Activated CD4-positive, alpha-beta T cell treated with anti-CD3 and anti-CD28 coated beads for 1 hour (primary cell): Measurements from ENCODE around the gene RAB21.

Experiments used
- DNase-seq: peaks from one replicate; pipeline ENCODE4 v3.0.0-alpha.2; 2020

Gene RAB21

DNA sequence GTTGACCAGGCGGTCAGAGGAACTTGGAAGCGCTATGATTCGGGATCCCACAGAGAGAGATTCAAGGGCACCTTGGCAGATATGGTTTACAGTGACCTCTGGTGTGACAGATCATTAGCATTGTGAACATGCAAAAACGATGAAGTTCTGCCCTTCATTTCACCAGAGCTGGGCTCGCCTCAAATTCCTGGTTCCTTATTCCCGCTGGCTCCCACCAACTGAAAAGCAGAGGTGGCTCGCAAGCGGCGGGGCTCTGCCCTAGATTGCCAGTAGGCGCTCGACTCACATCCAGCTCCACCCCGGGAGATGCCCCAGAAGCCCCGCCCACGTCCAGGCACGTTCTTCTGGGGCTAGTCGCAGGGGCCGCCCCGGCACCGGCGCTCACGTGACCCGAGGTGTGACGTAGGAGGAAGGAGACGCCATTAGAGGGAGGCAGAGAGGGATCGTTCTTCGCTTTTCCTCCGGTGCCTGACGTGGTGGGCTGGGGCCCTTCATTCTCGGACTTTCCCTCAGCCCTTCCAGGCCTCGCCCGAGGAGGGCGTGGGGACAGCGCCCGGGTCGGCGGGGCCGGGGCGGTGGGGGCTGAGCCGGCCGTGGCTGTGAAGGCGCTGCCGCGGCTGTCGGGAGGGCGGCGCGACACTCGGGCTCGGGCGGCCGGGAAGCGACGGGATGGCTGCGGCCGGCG is at the start of gene RAB21:
Gene RAB21 (plus strand): TSS at position 403 of the 685 bp plus-strand sequence. CDS start 267 bp downstream, at position 670.
- peak; percentile 97 for DNase-seq

- DNase-seq, result no peak
Measured at GRCh38 chr12:71704920-71705319, 49.7 kb upstream of the RAB21 start.

- no peak for DNase-seq
Measured at GRCh38 chr12:71708658-71709057, 46.0 kb upstream of the RAB21 start.

DNA sequence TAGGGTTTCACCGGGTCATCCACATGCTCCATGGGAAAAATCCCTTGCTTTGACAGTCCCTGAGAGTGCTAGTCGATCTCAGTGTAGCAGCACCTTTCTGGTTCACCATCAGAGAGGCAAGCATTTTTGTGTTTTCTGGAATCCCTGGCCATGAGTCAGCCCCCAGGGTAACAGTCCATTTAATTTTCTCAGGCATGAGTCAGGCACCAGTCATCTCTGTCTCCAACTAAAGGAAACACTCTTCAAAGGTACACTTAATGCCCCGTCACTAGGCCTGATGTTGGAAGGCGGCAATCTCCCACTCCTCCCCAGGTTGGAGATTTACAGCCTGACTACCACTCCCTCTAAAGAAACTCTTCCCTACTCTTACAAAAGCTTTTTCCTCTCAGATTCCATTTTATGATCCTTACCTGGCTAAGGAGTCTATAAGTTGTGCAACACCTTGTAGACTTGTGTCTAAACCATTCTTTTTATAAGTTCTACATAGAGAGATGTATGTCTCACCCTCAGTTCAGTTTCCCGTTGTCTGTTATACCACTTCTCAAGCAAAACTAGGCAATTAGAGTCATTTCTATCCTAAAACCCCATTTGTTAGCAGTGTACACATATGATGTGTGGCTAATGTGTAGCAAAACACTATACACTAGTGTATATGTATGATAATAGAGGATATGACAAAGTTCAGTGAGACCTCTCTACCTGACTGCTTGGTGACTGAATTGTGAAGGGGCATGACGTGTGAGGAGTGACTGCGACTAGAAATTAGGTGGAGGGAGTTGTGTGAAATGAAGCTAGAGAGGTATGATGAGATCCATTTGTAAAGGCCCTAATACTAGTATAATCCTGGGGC is 44.2 kb upstream of the RAB21 start:
- no peak for DNase-seq

DNA sequence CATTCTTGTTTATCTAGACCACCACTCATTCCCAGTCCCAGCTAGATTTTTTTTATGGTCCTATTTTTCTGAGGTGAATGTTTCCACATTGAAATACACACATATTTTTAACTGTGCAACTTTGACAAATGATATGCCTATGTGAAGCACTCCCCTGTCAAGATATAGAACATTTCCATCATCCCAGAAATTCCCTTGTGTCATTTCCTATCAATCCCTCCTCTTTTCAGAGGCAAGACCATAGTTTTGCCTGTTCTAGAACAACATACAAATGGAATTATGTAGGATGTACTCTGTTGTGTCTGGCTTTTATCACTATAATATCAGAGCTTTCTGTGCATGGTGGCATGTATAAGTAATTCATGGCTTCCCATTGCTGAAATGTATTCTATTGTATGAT is 36.1 kb upstream of the RAB21 start:
- DNase-seq, result no peak

- no peak for DNase-seq
Measured at GRCh38 chr12:71719647-71720370, 34.9 kb upstream of the RAB21 start.

GRCh38 chr12:71721783-71722505 is 32.7 kb upstream of the RAB21 start:
- no peak for DNase-seq

GRCh38 chr12:71725011-71725410 is 29.7 kb upstream of the RAB21 start:
- DNase-seq, result no peak

DNA sequence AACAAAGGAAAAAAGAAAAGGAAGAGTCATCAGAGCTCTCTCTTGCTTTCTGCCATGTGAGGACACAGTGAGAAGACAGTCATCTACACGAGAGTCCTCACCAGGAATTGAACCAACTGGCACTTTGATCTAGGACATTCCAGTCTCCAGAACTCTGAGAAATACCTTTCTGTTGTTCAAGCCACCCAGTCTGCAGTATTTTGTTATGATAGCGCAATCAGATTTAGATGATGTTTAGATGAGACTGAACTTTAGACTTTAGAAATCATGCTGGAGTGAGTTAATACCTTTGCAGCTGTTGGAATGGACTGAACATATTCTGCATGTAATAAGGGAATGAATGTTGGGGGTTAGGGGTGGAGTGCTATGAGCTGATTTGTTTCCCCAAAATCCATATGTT is 28.1 kb upstream of the RAB21 start:
- no peak for DNase-seq

DNA sequence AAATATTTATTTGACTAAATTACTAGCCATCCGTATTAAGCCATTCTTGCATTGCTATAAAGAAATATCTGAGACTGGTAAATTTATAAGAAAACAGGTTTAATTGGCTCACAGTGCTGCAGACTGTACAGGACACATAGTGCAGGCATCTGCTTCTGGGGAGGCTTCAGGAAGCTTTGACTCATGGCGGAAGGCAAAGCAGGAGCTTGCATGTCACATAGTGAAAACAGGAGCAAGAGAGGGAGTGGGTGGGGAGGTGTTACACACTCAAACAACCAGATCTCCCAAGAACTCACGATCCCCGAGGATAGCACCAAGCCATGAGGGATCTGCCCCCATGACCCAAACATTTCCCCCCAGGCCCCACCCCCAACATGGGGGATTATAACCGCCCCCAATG is 26.7 kb upstream of the RAB21 start:
- no peak for DNase-seq

- no peak for DNase-seq
Measured at GRCh38 chr12:71730936-71731335, 23.7 kb upstream of the RAB21 start.

DNA sequence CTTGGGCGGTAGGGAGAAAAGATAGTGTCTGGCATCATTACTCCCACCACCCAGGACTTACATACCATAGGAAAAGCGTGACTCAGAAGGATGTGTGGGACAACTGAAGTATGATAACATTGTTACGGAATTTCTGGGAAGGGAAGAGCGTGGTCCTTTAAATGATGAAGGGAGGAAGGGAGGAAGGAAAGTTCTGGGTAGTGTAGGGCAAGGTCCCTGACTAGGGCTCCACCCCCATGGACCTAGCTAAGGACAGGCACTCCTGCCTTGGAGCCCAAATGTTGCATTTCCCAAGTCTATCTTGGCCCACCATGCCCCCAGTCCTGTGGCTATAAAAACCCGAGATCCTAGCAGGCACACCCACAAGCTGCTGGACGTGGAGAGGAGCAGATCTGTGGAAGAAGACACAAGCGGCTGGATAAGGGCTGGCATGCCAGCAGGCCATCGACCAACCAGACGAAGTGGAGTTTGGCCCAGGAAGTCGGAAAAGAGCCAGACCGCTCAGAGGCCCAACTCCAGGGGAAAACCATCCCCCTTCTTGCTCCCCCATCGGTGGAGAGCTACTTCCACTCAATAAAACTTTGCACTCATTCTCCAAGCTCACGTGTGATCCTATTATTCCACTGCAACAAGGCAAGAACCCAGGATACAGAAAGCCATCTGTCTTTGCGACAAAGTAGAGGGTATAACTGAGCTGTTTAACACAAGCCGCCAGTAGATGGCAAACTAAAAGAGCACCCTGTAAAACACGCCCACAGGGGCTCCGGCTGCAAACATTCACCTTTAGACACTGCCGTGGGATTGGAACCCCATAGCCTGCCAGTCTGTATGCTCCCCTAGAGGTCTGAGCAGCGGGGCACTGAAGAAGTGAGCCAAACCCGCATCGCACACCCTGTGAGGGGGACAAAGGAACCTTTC is 23.0 kb upstream of the RAB21 start:
- DNase-seq, result no peak

DNA sequence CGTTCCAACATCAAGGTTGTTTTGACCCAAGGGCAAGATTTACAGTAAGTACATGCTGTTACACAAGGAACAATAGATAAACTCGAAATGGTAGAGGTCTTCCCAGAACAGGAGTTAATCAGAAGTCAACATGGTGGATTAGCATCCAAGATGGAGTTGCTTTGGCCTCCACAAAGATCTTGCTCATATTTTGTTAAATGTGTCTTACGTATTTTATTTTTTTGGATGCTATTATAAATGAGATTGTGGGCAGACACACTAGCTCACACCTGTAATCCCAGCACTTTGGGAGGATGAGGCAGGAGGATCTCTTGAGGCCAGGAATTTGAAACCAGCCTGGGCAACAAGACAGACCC is 22.3 kb upstream of the RAB21 start:
- no peak for DNase-seq

DNA sequence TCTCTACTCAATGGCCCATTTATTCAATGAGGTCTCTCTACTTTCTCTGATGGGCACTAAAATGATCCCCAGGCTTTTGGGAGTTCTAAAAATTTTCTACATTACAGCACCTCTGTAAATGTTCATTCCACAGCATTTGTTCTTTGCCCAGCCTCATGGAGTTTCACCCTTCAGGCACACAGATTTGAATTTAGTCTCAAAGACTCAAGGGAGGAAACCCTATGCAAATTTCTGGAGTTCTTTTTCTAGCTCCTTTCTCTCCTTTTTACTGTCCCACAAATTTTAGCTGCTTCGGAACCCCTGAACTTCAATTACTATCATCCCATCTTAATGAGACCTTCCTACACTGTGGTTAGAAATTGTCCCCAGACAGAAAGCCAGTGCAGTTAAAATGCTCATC is 17.5 kb upstream of the RAB21 start:
- no peak for DNase-seq

GRCh38 chr12:71742998-71743397 is 11.7 kb upstream of the RAB21 start:
- DNase-seq, result no peak

GRCh38 chr12:71744522-71745300 is 10.0 kb upstream of the RAB21 start:
- no peak for DNase-seq

DNA sequence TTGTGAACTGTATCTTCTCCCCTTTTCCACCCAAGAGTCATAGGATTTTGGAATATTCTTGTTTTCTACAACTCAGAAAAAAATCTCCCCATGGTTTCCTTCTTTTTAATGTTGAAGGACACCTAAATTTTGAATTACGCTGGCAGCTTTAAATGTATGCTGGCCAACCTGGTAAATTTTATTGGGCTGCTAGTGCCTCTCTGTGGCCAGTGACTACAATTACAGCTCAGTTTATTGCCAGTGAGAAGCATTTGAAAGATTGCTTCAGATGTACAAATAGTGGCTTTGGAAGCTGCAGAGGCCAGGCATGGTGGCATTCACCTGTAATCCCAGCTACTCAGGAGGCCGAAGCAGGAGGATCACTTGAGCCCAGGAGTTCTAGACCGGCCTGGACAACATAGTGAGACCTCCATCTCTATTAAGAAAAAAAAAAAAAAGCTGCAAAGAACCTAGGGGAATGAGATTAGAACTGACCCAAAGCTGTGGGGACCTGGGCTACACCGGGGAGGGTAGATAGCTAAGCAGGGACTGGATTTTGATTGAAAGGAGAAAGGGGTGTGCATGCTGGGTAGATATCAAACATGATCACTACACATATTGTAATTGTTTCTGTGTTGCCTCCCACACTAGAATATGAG is 7.6 kb upstream of the RAB21 start:
- peak; percentile 16 for DNase-seq

- no peak for DNase-seq
Measured at GRCh38 chr12:71748081-71748850, 6.4 kb upstream of the RAB21 start.

DNA sequence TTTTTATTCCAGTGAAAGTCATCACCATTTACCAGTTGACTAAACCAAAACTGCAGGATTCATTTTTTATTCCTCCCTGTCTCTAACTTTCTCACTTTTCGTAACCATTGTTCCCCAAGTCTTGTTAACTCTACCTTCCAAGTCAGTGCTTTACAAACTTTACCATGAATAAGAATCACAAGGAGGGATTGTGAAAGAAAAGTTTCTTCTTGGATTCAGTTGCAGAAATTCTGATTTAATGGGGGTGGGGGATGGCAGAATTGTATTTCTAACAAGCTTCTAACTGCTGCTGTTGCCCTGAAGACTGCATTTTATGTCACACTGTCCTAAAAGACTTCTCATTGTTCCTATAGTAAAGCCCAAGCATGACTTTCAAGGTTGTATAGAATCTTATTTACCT is 5.0 kb upstream of the RAB21 start:
- DNase-seq, result no peak

GRCh38 chr12:71752891-71753290 is 1.8 kb upstream of the RAB21 start:
- no peak for DNase-seq
